GM23338 (cell line): ENCODE data around the gene YES1. TPM values are rescaled to one million over a fixed set of nuclear protein-coding genes. Genes with fewer than 3 reads are reported as not detected.

Source experiments
- ATAC-seq: fragments of 200-7000 bp; cut with Tn5 transposase; 3 replicates; pipeline ENCODE4 v1.9.1; 2020
- DNase-seq: peaks from one replicate; pipeline ENCODE4 v3.0.0-alpha.2; 2015; ENCODE audit warnings: low spot score
- H2AFZ ChIP-seq: fragments of 200-600 bp; sonication (generic); 2 replicates; pipeline ENCODE4 v1.8.0; 2016; ENCODE audit warnings: antibody characterized with exemption, mild to moderate bottlenecking, moderate library complexity
- H3F3A ChIP-seq: fragments of 200-600 bp; sonication (generic); replicated peaks from 2 replicates; pipeline ENCODE4 v1.8.0; 2017; ENCODE audit warnings: antibody characterized with exemption, mixed run types, low read depth
- H3K27ac ChIP-seq: fragments of 200-600 bp; sonication (generic); 2 replicates; pipeline ENCODE4 v1.6.1; 2016; ENCODE audit warnings: low read depth
- H3K27me3 ChIP-seq: fragments of 200-600 bp; sonication (generic); 2 replicates; pipeline ENCODE4 v1.8.0; 2016; ENCODE audit warnings: mild to moderate bottlenecking, mixed run types, moderate library complexity; ENCODE audit not compliant: insufficient read depth
- H3K36me3 ChIP-seq: fragments of 200-600 bp; sonication (generic); 2 replicates; pipeline ENCODE4 v1.8.0; 2016; ENCODE audit warnings: mild to moderate bottlenecking; ENCODE audit not compliant: insufficient read depth
- H3K4me1 ChIP-seq: fragments of 200-600 bp; sonication (generic); 2 replicates; pipeline ENCODE4 v1.8.0; 2016; ENCODE audit warnings: mild to moderate bottlenecking, moderate library complexity; ENCODE audit not compliant: insufficient read depth
- H3K4me2 ChIP-seq: fragments of 200-600 bp; sonication (generic); 2 replicates; pipeline ENCODE4 v1.7.1; 2017; ENCODE audit warnings: mixed run types
- H3K4me3 ChIP-seq: fragments of 200-600 bp; sonication (generic); 2 replicates; pipeline ENCODE4 v1.6.1; 2016; ENCODE audit warnings: mixed run types
- H3K79me2 ChIP-seq: fragments of 200-600 bp; sonication (generic); replicated peaks from 2 replicates; pipeline ENCODE4 v1.8.0; 2017; ENCODE audit warnings: mild to moderate bottlenecking; ENCODE audit not compliant: insufficient read depth
- H3K9me2 ChIP-seq: fragments of 200-600 bp; sonication (generic); 2 replicates; pipeline ENCODE4 v1.8.0; 2017; ENCODE audit not compliant: insufficient read depth
- H4K20me1 ChIP-seq: fragments of 200-600 bp; sonication (generic); replicated peaks from 2 replicates; pipeline ENCODE4 v1.8.0; 2017; ENCODE audit warnings: mild to moderate bottlenecking; ENCODE audit not compliant: insufficient read depth
- H3K27ac Mint-ChIP-seq: 2 replicates; pipeline ENCODE4 v1.8.0; 2020; ENCODE audit warnings: inconsistent platforms, mild to moderate bottlenecking, moderate library complexity, mixed read lengths
- H3K27me3 Mint-ChIP-seq: 3 replicates; pipeline ENCODE4 v1.8.0; 2022; ENCODE audit warnings: low read depth, mild to moderate bottlenecking, moderate library complexity, mixed read lengths, inconsistent platforms; ENCODE audit not compliant: insufficient read depth, poor library complexity
- H3K36me3 Mint-ChIP-seq: 3 replicates; pipeline ENCODE4 v1.8.0; 2021; ENCODE audit warnings: low read depth, mild to moderate bottlenecking, inconsistent platforms, moderate library complexity, mixed read lengths
- H3K4me1 Mint-ChIP-seq: 3 replicates; pipeline ENCODE4 v1.8.0; 2020; ENCODE audit warnings: mild to moderate bottlenecking, inconsistent platforms, mixed read lengths
- H3K4me3 Mint-ChIP-seq: 3 replicates; pipeline ENCODE4 v1.8.0; 2021; ENCODE audit warnings: moderate library complexity, mild to moderate bottlenecking, inconsistent platforms, mixed read lengths
- H3K9me3 Mint-ChIP-seq: 3 replicates; pipeline ENCODE4 v1.8.0; 2020; ENCODE audit warnings: moderate library complexity, mild to moderate bottlenecking, inconsistent platforms, mixed read lengths
- CTCF ChIP-seq, 2 experiments: fragments of 200-600 bp in 1 of 2; sonication (generic) in 1 of 2; conservative IDR thresholded peaks; 2 replicates each; pipeline versions ENCODE4 v1.5.1 to v1.6.1; 2016 to 2017; ENCODE audit warnings: antibody characterized with exemption in 2 of 2, low read depth in 2 of 2, mild to moderate bottlenecking in 2 of 2, moderate library complexity in 1 of 2
- EZH2 ChIP-seq: fragments of 200-600 bp; sonication (generic); IDR thresholded peaks from one replicate; pipeline ENCODE4 v1.8.0; 2017; ENCODE audit warnings: antibody characterized with exemption, mild to moderate bottlenecking, low read depth; ENCODE audit not compliant: unreplicated experiment
- JUNB ChIP-seq: IDR thresholded peaks from one replicate; pipeline ENCODE4 v1.6.1; 2016; ENCODE audit warnings: antibody characterized with exemption; ENCODE audit not compliant: unreplicated experiment
- NANOG ChIP-seq: IDR thresholded peaks from 2 replicates; pipeline ENCODE4 v1.6.1; 2016; ENCODE audit warnings: antibody characterized with exemption, borderline replicate concordance
- polyA plus RNA-seq: library from polyadenylated mRNA; unstranded; fragments of >200 nt; fragmentation: Nextera tagmentation; extraction: Ambion mirVana; gene quantifications from 2 replicates; pipeline ENCODE4 v1.2.1, GENCODE V29; 2016
- total RNA-seq: library from RNA; depleted of rRNA; stranded (reverse); fragments of >200 nt; shearing (Covaris generic); gene quantifications from 2 replicates; pipeline ENCODE4 v1.2.3, GENCODE V29; 2014
- TF ChIP-seq, protein P1 (sequence below): IDR thresholded peaks from one replicate; pipeline ENCODE4 v1.6.1; 2018; ENCODE audit warnings: antibody characterized with exemption; ENCODE audit not compliant: unreplicated experiment

YES1 gene
- total and polyA plus RNA-seq, 2 experiments from 2014 or later: 25.4 to 327 TPM

- H3K36me3 ChIP-seq: peaks cover 36% of the 10 kb centered on the region
- H3K27me3 ChIP-seq: no peaks in the 10 kb centered on the region
- H3K27ac ChIP-seq: 0 out of 2 replicates have a peak overlapping the region, but pooled peaks have one; percentile 19
- no peak overlapping the region for H3K4me2 ChIP-seq
- DNase-seq: no peak
- TF ChIP-seq, protein P1, sequence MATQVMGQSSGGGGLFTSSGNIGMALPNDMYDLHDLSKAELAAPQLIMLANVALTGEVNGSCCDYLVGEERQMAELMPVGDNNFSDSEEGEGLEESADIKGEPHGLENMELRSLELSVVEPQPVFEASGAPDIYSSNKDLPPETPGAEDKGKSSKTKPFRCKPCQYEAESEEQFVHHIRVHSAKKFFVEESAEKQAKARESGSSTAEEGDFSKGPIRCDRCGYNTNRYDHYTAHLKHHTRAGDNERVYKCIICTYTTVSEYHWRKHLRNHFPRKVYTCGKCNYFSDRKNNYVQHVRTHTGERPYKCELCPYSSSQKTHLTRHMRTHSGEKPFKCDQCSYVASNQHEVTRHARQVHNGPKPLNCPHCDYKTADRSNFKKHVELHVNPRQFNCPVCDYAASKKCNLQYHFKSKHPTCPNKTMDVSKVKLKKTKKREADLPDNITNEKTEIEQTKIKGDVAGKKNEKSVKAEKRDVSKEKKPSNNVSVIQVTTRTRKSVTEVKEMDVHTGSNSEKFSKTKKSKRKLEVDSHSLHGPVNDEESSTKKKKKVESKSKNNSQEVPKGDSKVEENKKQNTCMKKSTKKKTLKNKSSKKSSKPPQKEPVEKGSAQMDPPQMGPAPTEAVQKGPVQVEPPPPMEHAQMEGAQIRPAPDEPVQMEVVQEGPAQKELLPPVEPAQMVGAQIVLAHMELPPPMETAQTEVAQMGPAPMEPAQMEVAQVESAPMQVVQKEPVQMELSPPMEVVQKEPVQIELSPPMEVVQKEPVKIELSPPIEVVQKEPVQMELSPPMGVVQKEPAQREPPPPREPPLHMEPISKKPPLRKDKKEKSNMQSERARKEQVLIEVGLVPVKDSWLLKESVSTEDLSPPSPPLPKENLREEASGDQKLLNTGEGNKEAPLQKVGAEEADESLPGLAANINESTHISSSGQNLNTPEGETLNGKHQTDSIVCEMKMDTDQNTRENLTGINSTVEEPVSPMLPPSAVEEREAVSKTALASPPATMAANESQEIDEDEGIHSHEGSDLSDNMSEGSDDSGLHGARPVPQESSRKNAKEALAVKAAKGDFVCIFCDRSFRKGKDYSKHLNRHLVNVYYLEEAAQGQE: no peak
- TF ChIP-seq NANOG: no peak
- TF ChIP-seq CTCF (conservative IDR thresholded peaks at IDR 0.05; ENCODE audit: low read depth in 2 of 2): no peak
- no peak for TF ChIP-seq JUNB
- no peaks in the 10 kb centered on the region for H3K9me2 ChIP-seq
- Mint-ChIP-seq H3K9me3 (no peaks in the 10 kb centered on the region), H3K36me3 (peaks cover 83% of the 10 kb centered on the region), H3K4me3 (no peak overlapping the region), H3K27me3 (peaks cover 21% of the 10 kb centered on the region), H3K4me1 (peaks cover 7% of the 10 kb centered on the region; the same call in 2 of the 3 replicates), H3K27ac (no peak overlapping the region)
- no peaks in the 10 kb centered on the region for H3K79me2 ChIP-seq
- H3K4me1 ChIP-seq: no peaks in the 10 kb centered on the region
- H3K4me3 ChIP-seq: no peak overlapping the region
- H4K20me1 ChIP-seq: no peaks in the 10 kb centered on the region; the same call in 1 of the 2 replicates
- no peak overlapping the region for H2AFZ ChIP-seq
- no peaks in the 10 kb centered on the region; the same call in 1 of the 2 replicates for H3F3A ChIP-seq
- ATAC-seq: no peak
Measured at GRCh38 chr18:676736-677135, 135.3 kb downstream of the YES1 start.

GRCh38 chr18:676069-676468 lies 136.0 kb downstream of the YES1 start:
- H3K79me2 ChIP-seq: no peaks in the 10 kb centered on the region
- H3F3A ChIP-seq: peaks cover 3% of the 10 kb centered on the region; the same call in 1 of the 2 replicates
- Mint-ChIP-seq H3K9me3 (no peaks in the 10 kb centered on the region), H3K36me3 (peaks cover 83% of the 10 kb centered on the region), H3K4me1 (peaks cover 7% of the 10 kb centered on the region; the same call in 2 of the 3 replicates), H3K27me3 (peaks cover 21% of the 10 kb centered on the region), H3K4me3 (no peak overlapping the region), H3K27ac (no peak overlapping the region)
- no peaks in the 10 kb centered on the region for H3K9me2 ChIP-seq
- no peak overlapping the region for H3K4me2 ChIP-seq
- H2AFZ ChIP-seq: no peak overlapping the region
- no peak for TF ChIP-seq EZH2
- H3K27me3 ChIP-seq: no peaks in the 10 kb centered on the region
- H3K36me3 ChIP-seq: peaks cover 38% of the 10 kb centered on the region
- ATAC-seq (no peak), DNase-seq (no peak)
- H3K4me3 ChIP-seq: no peak overlapping the region
- no peaks in the 10 kb centered on the region; the same call in 1 of the 2 replicates for H4K20me1 ChIP-seq
- no peaks in the 10 kb centered on the region for H3K4me1 ChIP-seq
- no peak overlapping the region for H3K27ac ChIP-seq
